ENCODE data around the gene GARIN1A. TPM values are rescaled to one million over a fixed set of nuclear protein-coding genes. Genes with fewer than 3 reads are reported as not detected.
A peak's percentile ranks its signal among the peaks of the same experiment; 100 is the strongest.

Gene GARIN1A
- total and polyA plus RNA-seq, 2 of the 4 experiments (the other 2 are of a cell fraction) = 0.18 to 1.4 TPM

DNA sequence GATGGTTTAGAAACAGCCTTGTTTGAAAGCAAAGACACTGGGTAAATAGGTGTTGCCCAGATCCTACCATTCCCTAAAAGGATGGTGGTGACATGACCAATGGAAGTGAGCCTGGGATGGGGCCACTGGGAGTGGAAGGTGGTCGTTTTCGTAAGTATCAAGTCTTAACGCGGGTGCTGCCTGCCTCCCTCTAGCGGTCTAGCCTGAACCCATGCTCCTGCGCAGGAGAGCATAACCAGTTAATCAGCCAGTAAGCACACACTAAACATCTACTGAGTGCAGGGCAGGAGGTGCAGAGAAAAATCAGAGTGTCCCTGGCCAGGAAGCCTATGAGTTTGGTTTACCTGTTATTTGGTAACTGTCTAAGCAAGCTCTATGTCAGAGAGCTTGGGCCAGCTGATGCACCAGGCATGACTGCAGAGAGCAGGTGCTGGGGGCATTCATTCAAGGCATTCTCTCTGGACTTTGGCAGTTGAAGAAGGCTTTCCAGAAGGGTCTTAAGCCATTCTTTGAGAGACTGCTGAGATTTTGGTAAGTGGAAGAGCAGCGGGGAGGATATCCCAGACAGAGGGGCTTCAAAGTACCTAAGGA is 930 bp downstream of the GARIN1A start:
- 0 out of 4 replicates have a peak overlapping the region, but pooled peaks of 1 of the 2 experiments have one; percentile 4 for H4K8ac ChIP-seq (ENCODE audit: low read depth in 2 of 2, low read length in 2 of 2)
- peak overlapping the region; percentile 34; the same call in 1 of the 2 replicates for H3K4me2 ChIP-seq (ENCODE audit: low read depth, low read length)
- H2AFZ ChIP-seq (replicated peaks; ENCODE audit: low read length, poor library complexity) = peak overlapping the region; percentile 26
- ATAC-seq (ENCODE audit: low read depth) (peak; percentile 78), DNase-seq (peak; percentile 24)
- H3K9me3 ChIP-seq (ENCODE audit: control insufficient read depth, insufficient read depth, low read length) = no peaks in the 10 kb centered on the region
- H2BK15ac ChIP-seq (ENCODE audit: low read depth, low read length) = no peak overlapping the region
- no peak overlapping the region for H2AK5ac ChIP-seq (ENCODE audit: low read depth, low read length)
- H3K18ac ChIP-seq (ENCODE audit: low read depth, low read length) = no peak overlapping the region
- no peaks in the 10 kb centered on the region for H3K79me1 ChIP-seq (ENCODE audit: low read depth in 1 of 2, low read length in 2 of 2)
- H3K27me3 ChIP-seq (ENCODE audit: control insufficient read depth, insufficient read depth, low read length) = no peaks in the 10 kb centered on the region
- H3K9me1 ChIP-seq (ENCODE audit: insufficient read depth, low read length) = no peaks in the 10 kb centered on the region
- intact Hi-C loops (cut with micrococcal nuclease) (no loop called here), in situ Hi-C loops (cut with MboI; ENCODE audit: low sequenced_read_pairs) (no loop called here), dilution Hi-C loops (cut with HindIII; ENCODE audit: low sequenced_read_pairs, unreplicated experiment) (no loop called here)
- H3K27ac ChIP-seq (ENCODE audit: insufficient read depth, low read length) = no peak overlapping the region
- no peak overlapping the region for H2BK5ac ChIP-seq (ENCODE audit: low read depth, low read length, poor library complexity, severe bottlenecking)
- 0 out of 2 replicates have a peak, but pooled peaks have one; percentile 13 for TF ChIP-seq SMC3 (IDR thresholded peaks at IDR 0.05; ENCODE audit: low read depth, low read length)
- no peak for TF ChIP-seq BHLHE40 (IDR thresholded peaks at IDR 0.05; ENCODE audit: low read depth, low read length)
- TF ChIP-seq CEBPB (IDR thresholded peaks at IDR 0.05; ENCODE audit: low read depth, low read length) = no peak
- TF ChIP-seq, protein P1, sequence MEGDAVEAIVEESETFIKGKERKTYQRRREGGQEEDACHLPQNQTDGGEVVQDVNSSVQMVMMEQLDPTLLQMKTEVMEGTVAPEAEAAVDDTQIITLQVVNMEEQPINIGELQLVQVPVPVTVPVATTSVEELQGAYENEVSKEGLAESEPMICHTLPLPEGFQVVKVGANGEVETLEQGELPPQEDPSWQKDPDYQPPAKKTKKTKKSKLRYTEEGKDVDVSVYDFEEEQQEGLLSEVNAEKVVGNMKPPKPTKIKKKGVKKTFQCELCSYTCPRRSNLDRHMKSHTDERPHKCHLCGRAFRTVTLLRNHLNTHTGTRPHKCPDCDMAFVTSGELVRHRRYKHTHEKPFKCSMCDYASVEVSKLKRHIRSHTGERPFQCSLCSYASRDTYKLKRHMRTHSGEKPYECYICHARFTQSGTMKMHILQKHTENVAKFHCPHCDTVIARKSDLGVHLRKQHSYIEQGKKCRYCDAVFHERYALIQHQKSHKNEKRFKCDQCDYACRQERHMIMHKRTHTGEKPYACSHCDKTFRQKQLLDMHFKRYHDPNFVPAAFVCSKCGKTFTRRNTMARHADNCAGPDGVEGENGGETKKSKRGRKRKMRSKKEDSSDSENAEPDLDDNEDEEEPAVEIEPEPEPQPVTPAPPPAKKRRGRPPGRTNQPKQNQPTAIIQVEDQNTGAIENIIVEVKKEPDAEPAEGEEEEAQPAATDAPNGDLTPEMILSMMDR (conservative IDR thresholded peaks at IDR 0.05; ENCODE audit: low read depth, low read length) = peak; percentile 39
- no peak for TF ChIP-seq RFX5 (IDR thresholded peaks at IDR 0.05; ENCODE audit: low read depth, low read length)
- no peak for TF ChIP-seq CHD1 (IDR thresholded peaks at IDR 0.05; ENCODE audit: low read depth, low read length)
- no peak for TF ChIP-seq MAZ (IDR thresholded peaks at IDR 0.05; ENCODE audit: borderline replicate concordance, low read depth, low read length)
- peak; percentile 10; the same call in 1 of the 2 replicates for TF ChIP-seq RAD21 (IDR thresholded peaks at IDR 0.05; ENCODE audit: low read length)
- no peak for TF ChIP-seq RCOR1 (IDR thresholded peaks at IDR 0.05; ENCODE audit: insufficient replicate concordance, low read length)
- no peak for TF ChIP-seq FOS (IDR thresholded peaks at IDR 0.05; ENCODE audit: low read depth, low read length)
- TF ChIP-seq, protein P2, sequence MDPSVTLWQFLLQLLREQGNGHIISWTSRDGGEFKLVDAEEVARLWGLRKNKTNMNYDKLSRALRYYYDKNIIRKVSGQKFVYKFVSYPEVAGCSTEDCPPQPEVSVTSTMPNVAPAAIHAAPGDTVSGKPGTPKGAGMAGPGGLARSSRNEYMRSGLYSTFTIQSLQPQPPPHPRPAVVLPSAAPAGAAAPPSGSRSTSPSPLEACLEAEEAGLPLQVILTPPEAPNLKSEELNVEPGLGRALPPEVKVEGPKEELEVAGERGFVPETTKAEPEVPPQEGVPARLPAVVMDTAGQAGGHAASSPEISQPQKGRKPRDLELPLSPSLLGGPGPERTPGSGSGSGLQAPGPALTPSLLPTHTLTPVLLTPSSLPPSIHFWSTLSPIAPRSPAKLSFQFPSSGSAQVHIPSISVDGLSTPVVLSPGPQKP (IDR thresholded peaks at IDR 0.05; ENCODE audit: borderline replicate concordance, low read depth, low read length) = no peak
- no TSS peak for BruUV-seq (replicated peaks)
- WGBS, 2 experiments (ENCODE audit: extremely low coverage in 2 of 2, insufficient read length in 1 of 2) = no CpG with 5 or more reads among the region's 7 CpGs
- no peak overlapping the region for H3K4me3 ChIP-seq (ENCODE audit: insufficient read depth, low read depth, low read length)
- no peak overlapping the region for H4K91ac ChIP-seq (ENCODE audit: insufficient read depth, low read depth, low read length)
- peak overlapping the region; percentile 9 for H2AK9ac ChIP-seq (replicated peaks; ENCODE audit: low read depth, low read length, poor library complexity)
- no peak overlapping the region for H3K9ac ChIP-seq (ENCODE audit: low read depth, low read length)
- CTCF ChIA-PET = interaction anchor here (0.6 kb wide), 1 partner anchor 14 kb away, joined by 3 read pairs; no protein-coding TSS in a partner anchor
- H3K4me1 ChIP-seq (ENCODE audit: control insufficient read depth, insufficient read depth, low read length) = no peaks in the 10 kb centered on the region
- 0 out of 2 replicates have a peak overlapping the region, but pooled peaks have one; percentile 15 for H3K14ac ChIP-seq (replicated peaks; ENCODE audit: low read depth, low read length)
- H3K56ac ChIP-seq (ENCODE audit: extremely low read depth, insufficient read depth, low read length) = no peak overlapping the region
- H4K5ac ChIP-seq (ENCODE audit: low read depth, low read length) = no peak overlapping the region
- H4K20me1 ChIP-seq (ENCODE audit: insufficient read depth, low read length) = peaks cover 6% of the 10 kb centered on the region
- POLR2A ChIA-PET (ENCODE audit: unreplicated experiment) = no interaction called here
- H2BK120ac ChIP-seq (ENCODE audit: low read depth, low read length) = no peak overlapping the region
- H3K36me3 ChIP-seq (ENCODE audit: control insufficient read depth, insufficient read depth, low read length) = no peaks in the 10 kb centered on the region; the same call in 1 of the 2 replicates
- no peak overlapping the region for H2BK20ac ChIP-seq (ENCODE audit: low read depth, low read length)
- H3K4ac ChIP-seq (ENCODE audit: low read depth, low read length) = no peak overlapping the region
- no peak overlapping the region for H3K23ac ChIP-seq (ENCODE audit: low read depth, low read length)

Data from IMR-90 (cell line).